Progenitor cell of endocrine pancreas (in vitro differentiated cells): ENCODE data around the gene ABHD4. TPM values are rescaled to one million over a fixed set of nuclear protein-coding genes. Genes with fewer than 3 reads are reported as not detected.

ENCODE experiments used
- DNase-seq: peaks from one replicate; pipeline ENCODE4 v3.0.0; 2021; ENCODE audit warnings: low spot score; ENCODE audit not compliant: unreplicated experiment
- H3K27ac Mint-ChIP-seq: 2 replicates; pipeline ENCODE4 v1.8.0; 2021; ENCODE audit warnings: mild to moderate bottlenecking, moderate library complexity, mixed read lengths
- H3K27me3 Mint-ChIP-seq: 2 replicates; pipeline ENCODE4 v1.8.0; 2021; ENCODE audit warnings: mixed read lengths
- H3K36me3 Mint-ChIP-seq: 2 replicates; pipeline ENCODE4 v1.8.0; 2022; ENCODE audit warnings: mixed read lengths; ENCODE audit not compliant: insufficient read depth
- H3K4me1 Mint-ChIP-seq: 2 replicates; pipeline ENCODE4 v1.8.0; 2021; ENCODE audit warnings: low read depth, mixed read lengths
- H3K4me3 Mint-ChIP-seq: 2 replicates; pipeline ENCODE4 v1.8.0; 2021; ENCODE audit warnings: low read depth, mild to moderate bottlenecking, moderate library complexity, mixed read lengths
- H3K9me3 Mint-ChIP-seq: 2 replicates; pipeline ENCODE4 v1.8.0; 2021; ENCODE audit warnings: low read depth, mixed read lengths
- total RNA-seq: library from RNA; stranded (reverse); gene quantifications from 2 replicates; pipeline ENCODE4 v1.2.1, GENCODE V29; 2021
- TF ChIP-seq, protein P1 (sequence below): fragments of 200-600 bp; sonication (generic); IDR thresholded peaks from one replicate; pipeline ENCODE4 v1.5.0; 2021; ENCODE audit warnings: antibody characterized with exemption, mild to moderate bottlenecking; ENCODE audit not compliant: unreplicated experiment

ABHD4 gene
- total RNA-seq, 1 donor from 2014 or later = 25.6 TPM

DNA sequence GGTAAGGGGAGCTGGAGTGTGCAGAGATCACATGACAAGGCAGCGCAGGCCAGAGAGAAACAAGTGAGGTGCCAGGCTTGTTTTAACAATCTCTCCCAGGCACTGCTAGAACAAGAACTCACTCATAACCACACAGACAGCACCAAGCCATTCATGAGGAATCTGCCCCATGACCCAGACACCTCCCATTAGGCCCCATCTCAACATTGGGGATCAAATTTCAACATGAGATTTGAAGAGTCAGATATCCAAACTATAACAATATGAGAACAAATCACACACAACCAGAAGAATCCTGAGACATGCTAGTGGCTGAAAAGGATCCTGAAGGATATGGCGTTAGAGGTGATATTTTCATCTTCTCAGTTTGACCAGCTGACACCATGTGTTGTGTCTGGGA, 24.2 kb downstream of the ABHD4 start:
- H3K36me3 Mint-ChIP-seq = peaks cover 3% of the 10 kb centered on the region
- H3K4me3 Mint-ChIP-seq = no peak overlapping the region
- no peaks in the 10 kb centered on the region for H3K4me1 Mint-ChIP-seq
- no peak overlapping the region for H3K27ac Mint-ChIP-seq
- H3K9me3 Mint-ChIP-seq = peaks cover 7% of the 10 kb centered on the region
- no peaks in the 10 kb centered on the region for H3K27me3 Mint-ChIP-seq
- TF ChIP-seq, protein P1, sequence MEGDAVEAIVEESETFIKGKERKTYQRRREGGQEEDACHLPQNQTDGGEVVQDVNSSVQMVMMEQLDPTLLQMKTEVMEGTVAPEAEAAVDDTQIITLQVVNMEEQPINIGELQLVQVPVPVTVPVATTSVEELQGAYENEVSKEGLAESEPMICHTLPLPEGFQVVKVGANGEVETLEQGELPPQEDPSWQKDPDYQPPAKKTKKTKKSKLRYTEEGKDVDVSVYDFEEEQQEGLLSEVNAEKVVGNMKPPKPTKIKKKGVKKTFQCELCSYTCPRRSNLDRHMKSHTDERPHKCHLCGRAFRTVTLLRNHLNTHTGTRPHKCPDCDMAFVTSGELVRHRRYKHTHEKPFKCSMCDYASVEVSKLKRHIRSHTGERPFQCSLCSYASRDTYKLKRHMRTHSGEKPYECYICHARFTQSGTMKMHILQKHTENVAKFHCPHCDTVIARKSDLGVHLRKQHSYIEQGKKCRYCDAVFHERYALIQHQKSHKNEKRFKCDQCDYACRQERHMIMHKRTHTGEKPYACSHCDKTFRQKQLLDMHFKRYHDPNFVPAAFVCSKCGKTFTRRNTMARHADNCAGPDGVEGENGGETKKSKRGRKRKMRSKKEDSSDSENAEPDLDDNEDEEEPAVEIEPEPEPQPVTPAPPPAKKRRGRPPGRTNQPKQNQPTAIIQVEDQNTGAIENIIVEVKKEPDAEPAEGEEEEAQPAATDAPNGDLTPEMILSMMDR = no peak
- no peak for DNase-seq

DNA sequence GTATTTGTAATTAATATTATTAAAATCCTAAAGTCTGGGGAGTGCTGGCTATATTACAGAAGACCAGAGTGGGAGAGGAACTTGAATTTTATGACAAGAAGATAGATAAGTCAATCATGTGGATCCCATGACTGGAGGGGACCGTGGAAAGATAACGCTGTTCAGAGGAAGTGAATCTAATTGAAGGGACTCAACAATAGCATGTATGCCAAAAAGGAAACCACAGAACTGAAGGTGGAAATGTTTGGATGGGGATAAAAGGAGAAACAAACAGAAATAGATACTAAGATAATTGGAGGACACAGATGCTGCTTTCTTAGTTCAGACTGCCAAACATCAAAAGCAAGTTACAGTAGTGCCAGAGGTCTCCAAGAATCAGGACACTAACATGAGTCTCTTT, 24.9 kb downstream of the ABHD4 start:
- H3K9me3 Mint-ChIP-seq = peaks cover 7% of the 10 kb centered on the region
- no peak for DNase-seq
- no peak overlapping the region for H3K4me3 Mint-ChIP-seq
- no peaks in the 10 kb centered on the region for H3K27me3 Mint-ChIP-seq
- TF ChIP-seq, protein P1 = no peak
- H3K4me1 Mint-ChIP-seq = no peaks in the 10 kb centered on the region
- H3K27ac Mint-ChIP-seq = no peak overlapping the region
- H3K36me3 Mint-ChIP-seq = peaks cover 3% of the 10 kb centered on the region

DNA sequence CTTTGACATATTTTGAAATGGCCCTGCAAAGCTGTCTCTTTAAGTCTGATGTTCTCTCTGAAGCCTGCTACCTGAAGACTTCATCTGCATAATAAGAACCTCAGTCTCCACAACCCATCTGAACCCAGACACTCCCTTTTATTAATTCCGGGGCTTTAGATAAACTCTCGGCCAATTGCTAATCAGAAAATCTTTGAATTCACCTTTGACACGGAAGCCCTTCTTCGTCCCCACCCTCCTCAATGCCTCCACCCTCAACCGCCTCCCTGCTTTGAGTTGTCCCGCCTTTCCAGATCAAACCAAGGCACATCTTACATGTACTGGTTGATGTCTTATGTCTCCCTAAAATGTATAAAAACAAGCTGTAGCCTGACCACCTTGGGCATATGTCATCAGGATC, 28.5 kb downstream of the ABHD4 start:
- TF ChIP-seq, protein P1 = no peak
- no peaks in the 10 kb centered on the region for H3K27me3 Mint-ChIP-seq
- peaks cover 17% of the 10 kb centered on the region for H3K9me3 Mint-ChIP-seq
- H3K4me3 Mint-ChIP-seq = no peak overlapping the region
- H3K27ac Mint-ChIP-seq = no peak overlapping the region
- DNase-seq = no peak
- no peaks in the 10 kb centered on the region for H3K4me1 Mint-ChIP-seq
- peaks cover under 1% of the 10 kb centered on the region for H3K36me3 Mint-ChIP-seq

DNA sequence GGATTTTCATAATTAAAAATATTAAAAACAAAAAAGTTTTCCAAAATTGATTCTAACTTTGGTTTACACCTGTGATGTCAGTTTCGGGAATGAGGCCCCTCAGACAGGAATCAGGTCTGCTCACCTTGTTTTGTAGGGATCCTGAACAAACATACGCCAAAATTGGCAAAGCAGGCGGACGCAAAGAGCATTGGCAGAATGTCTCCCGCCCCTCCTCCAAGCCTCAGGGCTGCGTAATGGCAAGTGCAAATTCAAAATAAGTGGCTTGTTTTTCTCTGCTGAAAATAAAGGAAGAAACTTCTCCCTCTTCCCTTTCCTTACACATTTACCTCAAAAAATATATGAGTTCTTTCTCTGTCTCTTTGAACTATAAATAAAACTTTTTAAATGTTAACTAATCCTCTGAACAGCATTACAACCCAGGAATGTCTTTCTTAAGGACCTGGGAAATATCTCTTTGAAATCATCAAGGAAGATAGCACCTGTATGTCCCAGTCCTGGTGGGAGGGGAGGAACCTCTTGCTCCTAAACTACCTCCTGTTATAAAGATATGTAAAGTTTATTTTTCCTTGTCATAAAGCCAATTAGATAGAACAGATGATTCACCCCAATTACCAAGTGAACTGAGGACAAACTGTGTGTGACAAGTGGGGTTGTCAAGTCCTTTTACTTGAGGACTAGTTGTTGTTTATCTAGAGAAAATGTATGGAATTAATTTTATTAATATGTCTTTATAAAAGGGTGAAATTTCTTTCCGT, 29.6 kb downstream of the ABHD4 start:
- Mint-ChIP-seq H3K4me1 (no peaks in the 10 kb centered on the region), H3K4me3 (no peak overlapping the region), H3K9me3 (peaks cover 16% of the 10 kb centered on the region), H3K36me3 (no peaks in the 10 kb centered on the region), H3K27ac (no peak overlapping the region), H3K27me3 (no peaks in the 10 kb centered on the region)
- TF ChIP-seq, protein P1 = no peak
- no peak for DNase-seq

DNA sequence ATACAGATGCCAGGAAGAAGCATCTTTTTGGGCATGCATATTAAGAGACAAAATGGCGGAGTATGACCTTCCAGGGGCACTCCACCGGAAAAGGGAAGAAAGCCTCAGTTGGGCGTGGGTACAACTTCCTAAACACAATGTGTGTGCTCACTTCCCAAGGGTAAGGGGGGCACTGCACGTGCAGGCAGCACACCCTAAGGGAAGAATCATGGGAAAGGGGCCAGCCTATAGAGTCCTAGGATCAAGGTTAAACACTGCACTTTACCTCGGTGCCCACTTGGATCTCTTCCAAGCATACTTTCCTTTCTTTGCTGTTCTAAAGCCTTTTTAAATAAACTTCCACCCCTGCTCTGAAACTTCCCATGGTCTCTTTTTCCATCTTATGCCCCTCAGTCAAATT, 31.3 kb downstream of the ABHD4 start:
- Mint-ChIP-seq H3K9me3 (peaks cover 16% of the 10 kb centered on the region), H3K4me1 (no peaks in the 10 kb centered on the region), H3K4me3 (no peak overlapping the region), H3K36me3 (no peaks in the 10 kb centered on the region), H3K27me3 (no peaks in the 10 kb centered on the region), H3K27ac (no peak overlapping the region)
- DNase-seq = no peak
- TF ChIP-seq, protein P1 = no peak
